DMS 273 treated with DMSO at 0.1 percent for 48 hours (cell line): ENCODE data around the gene NT5DC1.

Experiments
- DNase-seq: peaks from one replicate; lab custom pipeline; 2025; lab: John Stamatoyannopoulos, UW

The NT5DC1 gene

DNA sequence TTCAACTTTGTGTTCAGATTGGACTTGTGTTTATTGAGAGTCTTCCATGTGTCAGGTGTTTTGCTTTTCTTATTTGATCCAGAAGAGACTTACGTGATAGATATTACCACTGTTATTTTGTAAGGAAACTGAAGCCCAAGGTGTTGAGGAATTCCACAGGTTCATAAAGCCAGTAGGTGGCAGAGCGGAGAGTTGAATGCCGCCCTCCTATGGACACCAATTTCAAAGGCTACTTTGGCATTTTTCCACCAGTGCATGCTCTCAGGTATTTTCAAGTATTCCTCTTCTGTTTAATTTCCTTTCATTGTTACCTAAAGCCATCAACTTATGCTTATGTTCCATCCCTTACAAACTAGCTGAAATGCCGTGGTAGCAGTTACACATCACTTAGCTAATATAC is 39.3 kb downstream of the NT5DC1 start:
- DNase-seq = no peak

DNA sequence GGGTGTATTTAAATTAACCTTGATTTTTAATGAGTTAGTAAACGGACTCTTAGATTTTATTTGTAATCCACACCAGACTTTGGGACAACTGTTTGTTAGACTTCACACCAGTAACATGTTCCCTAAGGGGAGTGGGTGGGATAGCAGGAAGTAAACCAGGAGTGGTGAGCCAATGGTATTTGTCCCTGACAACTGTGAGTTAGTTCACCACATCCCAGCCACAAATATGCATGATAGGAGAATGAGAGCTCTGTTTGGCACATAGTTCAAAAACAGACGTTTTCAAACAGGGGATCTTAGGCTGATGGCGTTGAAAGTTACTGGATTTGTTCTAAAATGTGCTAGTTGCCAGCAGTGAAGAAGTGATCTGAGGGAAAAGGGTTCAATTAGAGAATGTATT is 44.0 kb downstream of the NT5DC1 start:
- no peak for DNase-seq

DNA sequence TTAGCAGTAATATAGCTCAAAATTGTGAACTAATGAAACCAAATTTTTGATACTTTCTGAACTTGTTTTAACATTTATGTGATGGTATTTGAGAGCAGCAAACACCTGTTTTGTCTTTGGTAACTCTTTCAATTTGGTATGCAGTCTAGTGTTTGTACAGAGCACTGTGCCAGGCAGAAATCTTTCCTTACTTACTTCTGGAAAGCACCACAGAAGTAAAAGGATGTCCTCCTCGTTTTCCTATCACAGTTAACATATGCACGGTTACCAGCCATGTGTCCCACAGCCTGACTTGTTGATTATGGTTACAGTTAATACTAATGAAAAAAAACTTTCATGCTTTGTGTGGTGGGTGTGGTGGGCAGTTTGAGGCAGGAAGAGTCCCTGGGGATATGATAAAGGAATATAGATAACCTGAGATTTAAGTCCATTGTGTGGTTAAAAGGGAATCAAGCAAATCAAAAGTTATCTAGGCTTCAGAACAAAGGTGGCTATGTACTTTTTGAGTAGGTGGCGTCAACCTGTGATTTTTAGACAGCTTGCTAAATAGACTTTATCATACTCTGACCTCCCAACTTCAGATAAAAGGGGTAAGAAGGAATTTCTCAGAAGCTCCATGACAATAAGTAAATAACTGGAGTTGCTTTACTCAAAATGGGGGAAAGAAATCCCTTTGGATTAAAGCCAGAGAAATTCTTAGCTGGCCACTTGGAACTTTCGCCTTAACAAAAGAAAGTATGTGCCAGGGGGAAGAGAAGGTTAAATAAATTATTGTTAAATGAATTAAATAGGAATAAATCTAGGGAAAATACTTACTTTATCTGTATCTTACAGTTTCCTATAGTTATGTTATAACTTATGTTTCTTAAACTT is 45.4 kb downstream of the NT5DC1 start:
- DNase-seq = no peak

DNA sequence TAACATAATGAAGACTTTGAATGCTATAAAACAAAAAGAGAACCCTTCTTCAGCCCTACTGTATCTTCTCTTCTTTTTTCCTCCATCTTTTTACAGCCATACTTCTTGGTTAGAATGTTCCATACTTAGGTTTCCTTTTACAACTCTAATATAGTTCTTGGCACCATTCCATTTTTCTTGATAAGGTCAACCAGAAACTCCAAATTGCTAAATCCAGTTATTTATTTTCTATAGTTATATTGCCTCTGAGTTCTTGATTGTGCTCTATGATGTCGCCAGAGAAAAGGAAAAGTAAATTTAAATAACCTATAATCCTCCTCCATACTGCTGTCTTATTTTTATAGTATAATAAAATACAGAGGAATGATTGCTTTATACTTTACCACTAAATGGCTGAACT is 52.0 kb downstream of the NT5DC1 start:
- DNase-seq = no peak

DNA sequence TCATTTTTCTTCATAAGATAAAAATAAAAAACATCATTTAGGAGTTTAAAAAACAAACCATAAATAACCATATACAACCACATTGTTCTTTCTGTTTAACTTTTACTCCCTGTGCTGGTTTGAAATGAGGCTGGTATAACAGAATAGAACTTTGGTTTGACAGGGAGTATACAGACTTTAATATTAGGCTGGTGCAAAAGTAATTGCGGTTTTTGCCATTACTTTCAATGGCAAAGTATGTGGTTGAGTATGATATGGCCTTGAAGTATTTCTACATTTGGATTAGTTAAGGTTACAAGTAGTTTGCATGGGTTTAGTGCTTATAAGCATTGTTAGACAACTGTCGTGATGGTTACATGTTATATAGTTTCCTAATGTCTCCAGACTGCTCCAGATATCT is 54.2 kb downstream of the NT5DC1 start:
- no peak for DNase-seq

DNA sequence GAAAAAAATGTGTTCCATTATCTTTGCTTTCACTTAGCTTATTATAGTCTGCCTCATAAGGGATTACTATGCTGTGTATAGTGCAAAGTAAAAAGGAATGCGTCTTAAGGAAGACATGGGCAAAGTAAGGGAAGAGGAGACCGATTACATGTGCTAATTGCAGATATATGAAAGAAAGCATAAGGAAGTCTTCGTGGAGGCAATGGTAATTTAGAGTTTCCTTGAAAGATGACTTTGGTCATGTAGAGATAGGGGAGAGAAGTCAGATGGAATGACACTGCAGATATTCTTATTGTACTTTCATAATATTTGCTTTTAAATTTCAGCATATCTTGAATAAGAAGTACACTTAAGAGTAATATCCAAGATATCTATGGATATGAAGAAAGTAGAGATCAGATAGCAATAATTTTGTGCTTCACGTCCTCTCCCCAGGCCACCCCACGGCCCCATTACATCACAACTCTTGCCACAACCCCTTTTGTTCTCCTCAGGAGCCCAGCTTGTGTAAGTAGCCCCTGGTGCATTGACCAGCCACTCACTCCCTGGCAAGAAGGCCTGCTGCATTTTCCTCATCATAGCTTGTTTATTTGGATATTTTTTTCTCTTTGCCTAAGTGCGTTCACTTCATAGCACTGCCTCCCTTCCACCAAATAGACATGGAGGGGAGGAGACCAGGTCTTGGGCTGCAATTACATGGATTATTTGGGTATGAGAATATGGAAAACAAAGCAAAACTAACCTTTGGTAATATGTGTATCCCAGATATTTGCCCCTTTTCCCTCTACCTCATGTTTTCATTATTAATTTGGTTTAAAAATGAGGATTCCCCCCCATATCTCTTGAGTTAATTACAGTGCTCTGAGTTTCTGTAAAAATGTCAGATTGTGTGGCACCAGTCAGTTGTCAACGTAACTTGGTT is 56.0 kb downstream of the NT5DC1 start:
- no peak for DNase-seq

DNA sequence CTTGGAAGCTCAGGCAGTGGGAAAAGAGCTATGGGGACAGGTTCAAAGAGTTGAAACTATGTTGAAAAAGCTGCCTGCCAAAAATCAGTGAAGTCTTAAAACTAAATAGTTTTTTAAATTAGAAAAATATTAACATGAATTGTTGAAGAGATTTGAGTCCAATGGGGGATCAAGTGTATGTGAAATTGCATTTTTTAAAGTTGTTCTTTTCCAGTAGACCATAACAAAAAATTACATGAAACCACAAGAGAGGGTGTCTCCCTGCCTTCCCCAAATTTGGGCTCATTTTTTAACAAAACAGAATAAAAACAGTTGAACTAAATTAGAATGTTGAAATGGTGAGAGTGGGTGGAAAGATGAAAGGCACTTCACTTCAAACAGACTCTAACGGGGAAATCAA is 56.7 kb downstream of the NT5DC1 start:
- DNase-seq = no peak

DNA sequence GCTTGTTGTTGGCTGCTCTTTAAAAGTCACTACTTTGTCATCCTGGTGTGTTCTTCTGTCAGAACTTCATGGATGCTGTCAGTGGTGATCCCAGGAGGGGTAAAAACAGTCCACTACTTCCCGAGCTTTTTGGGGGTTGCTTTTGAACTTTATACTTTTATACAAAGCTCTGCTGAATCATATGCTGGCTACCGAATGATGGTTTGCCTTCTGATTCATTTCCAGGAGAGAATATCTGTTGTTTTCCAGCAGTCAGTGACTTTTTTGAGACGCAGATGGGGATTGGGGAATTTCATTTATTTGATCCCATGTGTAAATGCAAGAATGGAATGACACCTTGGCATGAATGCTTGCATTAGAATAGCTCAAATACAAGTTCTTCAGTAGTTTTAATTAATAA is 58.0 kb downstream of the NT5DC1 start:
- no peak for DNase-seq

DNA sequence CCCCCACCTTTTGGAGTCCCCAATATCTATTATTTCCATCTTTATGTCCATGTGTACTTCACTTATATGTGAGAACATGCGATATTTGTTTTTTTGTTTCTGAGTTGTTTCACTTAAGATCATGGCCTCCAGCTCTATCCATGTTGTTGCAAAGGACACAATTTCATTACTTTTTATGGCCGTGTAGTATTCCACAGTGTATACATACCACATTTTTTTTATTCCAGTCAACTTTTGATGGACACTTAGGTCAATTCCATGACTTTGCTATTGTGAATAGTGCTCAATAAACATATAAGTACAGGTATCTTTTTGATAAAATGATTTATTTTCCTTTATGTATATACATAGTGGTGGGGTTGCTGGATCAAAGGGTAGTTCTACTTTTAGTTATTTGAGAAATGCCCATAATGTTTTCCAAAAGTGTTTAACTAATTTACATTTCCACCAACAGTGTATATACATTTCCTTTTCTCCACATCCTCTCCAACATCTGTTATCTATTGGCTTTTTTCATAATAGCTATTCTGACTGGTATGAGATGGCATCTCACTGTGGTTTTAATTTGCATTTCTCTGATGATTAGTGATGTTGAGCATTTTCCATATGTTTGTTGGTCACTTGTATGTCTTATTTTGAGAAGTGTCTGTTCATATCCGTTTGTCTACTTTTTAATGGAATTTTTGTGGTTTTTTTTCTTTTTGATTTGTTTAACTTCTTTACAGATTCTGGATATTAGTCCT is 59.3 kb downstream of the NT5DC1 start:
- no peak for DNase-seq

DNA sequence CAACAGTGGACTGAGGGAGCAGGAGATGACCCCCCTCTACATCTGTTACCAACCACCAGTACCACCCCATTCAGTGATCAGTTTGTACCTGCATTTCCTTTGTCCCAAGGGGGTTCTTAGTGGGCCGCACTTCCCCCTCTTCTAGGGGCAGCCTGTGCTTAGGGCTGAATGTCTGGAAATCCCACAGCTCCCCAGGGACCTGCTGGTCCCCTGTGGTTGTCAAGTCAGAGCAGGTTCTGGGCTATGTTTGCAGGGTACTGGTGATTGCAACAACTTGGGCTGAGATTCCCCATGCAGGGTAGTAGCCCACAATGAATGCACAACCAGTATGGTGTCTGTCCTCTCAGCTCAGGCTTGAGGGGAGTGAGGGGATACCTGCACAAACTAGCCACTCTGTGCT is 64.9 kb downstream of the NT5DC1 start:
- no peak for DNase-seq

DNA sequence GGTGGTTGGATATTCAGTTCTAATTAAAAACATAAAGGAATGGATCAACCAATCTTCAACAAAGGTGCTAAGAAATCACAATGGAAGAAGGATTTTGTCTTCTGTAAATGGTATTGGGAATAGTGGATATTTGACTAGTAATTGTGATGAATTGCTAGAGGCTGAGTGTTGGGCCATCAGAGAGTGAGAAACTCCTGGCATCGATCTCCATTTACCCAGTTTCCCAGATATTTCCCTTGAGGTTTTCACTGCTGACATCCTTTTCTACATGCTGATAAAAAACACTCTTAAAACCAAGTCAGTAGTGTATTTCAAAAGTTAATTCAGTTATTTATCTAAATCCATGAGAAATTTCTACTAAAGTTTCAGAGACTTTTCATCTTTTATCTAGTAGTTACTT is 65.7 kb downstream of the NT5DC1 start:
- DNase-seq = no peak

DNA sequence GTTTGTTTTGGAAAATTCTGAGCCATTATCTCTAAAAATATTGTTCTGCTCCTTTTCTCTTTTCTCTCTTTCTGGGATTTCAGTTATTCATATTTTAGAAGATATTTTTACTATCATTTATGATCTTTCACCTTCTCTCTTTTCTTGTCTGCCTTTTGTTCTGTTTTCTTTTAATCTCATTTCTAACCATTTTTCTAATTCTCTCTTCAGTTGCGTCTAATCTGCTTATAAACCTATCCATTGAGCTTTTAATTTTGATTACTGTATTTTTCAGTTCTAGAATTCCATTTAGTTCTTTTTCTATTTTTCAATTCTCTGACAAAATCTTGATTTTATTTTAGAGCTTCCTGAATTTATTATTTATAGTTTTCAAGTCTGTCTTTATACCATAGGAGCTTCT is 67.5 kb downstream of the NT5DC1 start:
- no peak for DNase-seq

DNA sequence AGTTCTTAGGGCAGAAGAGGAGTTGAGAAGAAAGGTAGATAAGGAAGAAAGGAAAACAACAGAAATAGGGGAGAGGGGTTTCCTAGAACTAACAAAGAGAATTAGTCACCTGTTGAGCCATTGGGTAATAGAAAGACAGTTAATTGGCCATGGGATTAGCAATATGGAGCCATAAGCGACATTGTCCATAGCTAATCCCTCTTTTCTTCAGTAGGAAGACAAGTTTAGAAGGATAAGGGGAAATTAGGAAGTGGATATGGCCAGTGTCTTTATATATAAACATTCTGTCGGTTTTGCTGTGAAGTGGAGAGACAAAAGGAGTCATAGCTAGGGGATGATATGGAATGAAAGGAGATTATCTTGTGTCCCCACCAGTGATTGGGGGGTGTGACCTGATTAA is 69.2 kb downstream of the NT5DC1 start:
- DNase-seq = no peak

DNA sequence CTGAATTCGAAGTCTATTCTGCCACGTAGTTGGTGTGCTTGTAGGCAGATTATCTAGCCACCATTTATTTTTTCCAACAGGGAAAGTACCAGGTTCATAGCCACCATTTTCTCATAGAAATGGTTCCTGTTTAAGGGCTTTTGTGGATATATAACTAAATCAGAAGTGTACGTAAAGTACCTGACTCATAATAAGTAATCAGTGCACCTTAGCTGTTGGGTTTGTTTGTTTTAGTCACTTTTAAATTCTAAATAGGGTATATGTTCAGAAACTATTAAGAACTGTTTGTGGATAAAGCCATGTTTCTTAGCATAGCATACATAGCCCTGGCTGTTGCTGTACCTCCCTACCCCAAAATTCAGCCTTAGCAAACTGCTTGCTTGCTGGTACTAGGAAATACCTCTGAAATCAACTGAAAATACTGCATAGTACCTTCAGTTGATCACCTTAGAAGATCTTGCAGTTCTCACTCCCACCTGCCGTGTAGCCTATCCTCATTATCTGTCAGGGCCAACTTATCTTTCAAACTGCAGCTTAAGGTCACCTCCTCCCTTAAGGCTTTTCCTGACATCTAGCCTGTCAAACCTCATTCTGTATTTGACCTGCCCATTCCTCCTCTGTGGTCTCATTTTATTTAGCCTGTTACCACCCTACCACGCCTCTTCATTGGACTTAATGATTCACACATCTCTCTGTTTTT is 69.9 kb downstream of the NT5DC1 start:
- DNase-seq = no peak

DNA sequence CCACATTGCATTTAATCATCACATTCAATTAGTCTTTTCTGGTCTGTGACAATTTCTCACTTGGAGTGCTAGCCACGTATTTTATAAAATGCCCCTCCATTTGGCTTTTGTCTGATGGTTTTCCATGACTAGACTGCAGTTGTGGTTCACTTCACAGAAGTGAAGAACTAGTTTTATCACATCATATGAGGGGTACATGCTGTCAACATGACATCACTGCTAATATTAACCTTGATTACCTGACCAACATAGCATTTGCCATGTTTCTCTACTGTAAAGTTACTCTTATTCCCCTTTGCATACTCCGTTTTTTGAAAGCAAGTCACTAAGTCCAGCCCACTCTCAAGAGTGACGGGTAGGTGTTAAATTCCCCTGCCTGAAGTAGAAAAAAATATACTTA is 73.3 kb downstream of the NT5DC1 start:
- DNase-seq = no peak

DNA sequence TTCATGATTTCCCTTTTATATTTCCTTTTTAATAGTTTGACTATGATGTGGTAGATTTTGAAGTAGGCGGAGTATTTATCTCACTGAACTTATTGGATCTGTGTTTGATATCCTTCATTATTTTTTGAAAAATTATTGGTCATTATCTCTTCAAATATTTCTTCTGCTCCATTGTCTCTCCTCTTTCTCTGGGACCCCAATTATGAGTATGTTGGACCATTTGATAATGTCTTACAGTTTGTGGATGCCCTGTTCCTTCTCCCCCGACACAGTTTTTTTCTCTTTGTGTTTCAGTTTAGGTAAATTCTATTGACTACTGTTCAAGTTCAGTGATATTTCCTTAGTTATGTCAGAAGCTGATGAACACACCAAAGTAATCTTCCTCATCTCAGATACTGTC is 74.7 kb downstream of the NT5DC1 start:
- no peak for DNase-seq

DNA sequence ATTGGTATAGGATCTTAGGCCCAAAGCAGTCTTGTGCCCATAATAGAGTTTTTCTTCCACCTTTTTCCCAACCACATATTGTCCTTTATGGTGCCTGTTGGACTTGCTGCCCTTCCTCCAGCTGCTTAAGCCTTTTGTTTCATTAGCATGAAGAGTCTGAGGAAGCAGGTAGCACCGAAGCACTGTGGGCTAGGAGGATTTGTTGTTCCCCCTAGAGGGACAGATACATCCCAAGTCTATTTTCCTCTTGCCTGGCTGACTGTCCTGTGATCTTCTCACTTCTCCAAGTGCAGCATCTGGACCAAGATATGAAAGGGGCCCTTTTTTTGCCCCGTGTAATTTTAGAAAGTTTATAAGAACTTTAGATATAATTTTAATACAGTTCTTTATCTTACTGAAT is 75.9 kb downstream of the NT5DC1 start:
- no peak for DNase-seq

DNA sequence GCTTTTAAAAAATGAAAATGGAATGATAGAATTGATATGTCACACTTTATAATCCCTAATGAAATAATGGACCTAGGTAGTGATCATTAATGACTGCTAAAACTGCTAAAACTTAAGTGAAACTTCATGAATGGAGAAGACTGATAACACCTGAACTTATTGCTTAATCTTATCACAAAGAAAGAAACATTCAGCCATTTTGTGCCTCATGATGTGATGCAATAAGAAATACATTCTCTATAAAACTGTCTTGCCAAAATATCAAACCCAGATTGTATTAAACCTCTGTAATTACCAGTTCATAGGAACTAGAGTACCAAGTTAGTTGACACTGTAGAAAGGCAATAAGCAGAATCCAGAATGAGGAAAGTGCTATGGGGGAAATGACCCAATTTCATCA is 79.7 kb downstream of the NT5DC1 start:
- no peak for DNase-seq

DNA sequence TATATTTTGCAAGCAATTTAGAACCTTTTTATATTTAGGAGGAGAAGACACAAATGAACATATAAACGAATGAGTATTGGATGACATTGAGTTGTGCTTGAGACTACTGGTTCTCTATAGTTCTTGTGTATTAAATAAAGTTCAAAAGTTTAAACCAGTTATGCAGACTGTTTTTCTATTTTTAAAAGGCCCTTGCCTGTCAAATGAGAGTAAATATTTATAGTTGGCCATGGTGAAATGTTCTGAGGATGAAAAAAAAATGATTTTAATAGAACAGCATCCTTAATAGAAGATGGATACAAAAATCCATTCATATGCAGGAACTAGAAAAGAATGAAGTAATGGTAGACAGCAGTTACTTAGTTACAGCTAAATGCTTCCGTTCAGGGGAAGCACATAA is 88.8 kb downstream of the NT5DC1 start:
- DNase-seq = no peak

DNA sequence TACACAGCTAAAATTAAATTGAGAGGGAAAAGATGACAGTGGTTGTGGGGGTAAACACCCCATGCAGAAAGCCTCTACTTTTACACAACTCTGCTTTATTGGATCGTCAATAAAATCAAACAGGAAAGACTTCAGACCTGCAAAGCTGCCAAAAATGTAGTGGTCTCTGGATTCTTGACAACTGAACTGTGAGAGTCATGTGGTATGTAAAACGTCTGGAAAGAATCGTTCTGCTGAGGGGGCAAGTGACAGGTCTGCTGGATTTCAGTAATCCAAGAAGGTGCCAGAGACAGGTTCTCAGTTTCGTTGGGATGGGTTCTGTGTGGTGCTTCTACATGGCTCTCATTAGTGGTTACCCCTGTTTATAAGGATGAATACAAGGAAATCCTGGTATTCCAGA is 89.9 kb downstream of the NT5DC1 start:
- no peak for DNase-seq

DNA sequence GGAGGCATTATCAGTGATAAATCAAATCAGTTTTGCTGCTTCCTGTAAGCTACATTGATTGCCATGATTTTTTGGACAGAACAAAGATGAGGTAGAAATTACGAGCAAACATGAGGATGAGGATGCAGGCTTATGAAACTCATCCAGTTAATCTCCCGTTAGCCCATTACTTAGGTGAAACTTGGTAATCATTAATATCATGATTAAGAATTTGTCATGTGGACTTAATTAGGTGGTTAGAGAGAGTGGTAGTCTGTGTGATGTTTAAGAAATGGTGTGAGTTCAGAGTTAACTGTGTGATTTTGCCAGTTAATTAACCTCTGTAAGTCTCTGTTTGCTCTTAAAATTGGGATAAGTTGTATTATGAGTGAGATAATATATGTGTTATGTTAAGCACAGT is 91.2 kb downstream of the NT5DC1 start:
- no peak for DNase-seq

DNA sequence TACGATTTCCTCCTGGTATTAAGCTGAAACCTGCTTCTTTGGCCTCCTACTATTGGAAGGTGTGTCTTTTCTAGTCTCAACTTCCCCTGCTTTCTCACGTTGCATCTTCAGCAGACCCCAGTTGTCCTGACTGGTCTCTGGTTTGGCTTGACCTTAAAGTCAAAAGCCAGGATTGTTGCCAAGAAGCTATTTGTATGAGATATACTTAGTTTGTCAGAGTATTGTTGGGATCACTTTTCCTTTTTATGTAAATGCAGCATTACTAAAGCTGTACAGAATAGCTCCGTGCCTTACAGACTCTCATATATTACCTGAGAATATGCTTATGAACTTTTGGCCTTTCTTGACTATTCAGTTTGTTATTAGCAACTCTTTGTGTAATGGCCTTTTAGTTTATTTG is 92.1 kb downstream of the NT5DC1 start:
- DNase-seq = no peak
